WERI-Rb-1 (cell line): ENCODE data around the gene RCN1.

Experiments used
- DNase-seq: peaks from one replicate; pipeline ENCODE4 v3.0.0-alpha.2; 2020
- H3K27ac ChIP-seq: fragments of 250-450 bp; sonication (Bioruptor Pico); 2 replicates; pipeline ENCODE4 v1.5.1; 2020; ENCODE audit warnings: mild to moderate bottlenecking, moderate library complexity
- H3K27me3 ChIP-seq: fragments of 250-450 bp; sonication (Bioruptor Pico); 2 replicates; pipeline ENCODE4 v1.5.1; 2021; ENCODE audit warnings: mild to moderate bottlenecking, low read depth, moderate library complexity; ENCODE audit not compliant: insufficient read depth, severe bottlenecking
- H3K36me3 ChIP-seq: fragments of 250-450 bp; sonication (Bioruptor Pico); 2 replicates; pipeline ENCODE4 v1.5.1; 2020; ENCODE audit warnings: mild to moderate bottlenecking, moderate library complexity
- H3K4me3 ChIP-seq: 2 replicates; pipeline ENCODE4 v1.5.1; 2011; ENCODE audit warnings: low read depth, mild to moderate bottlenecking, control low read depth, low read length
- H3K9me3 ChIP-seq: fragments of 250-450 bp; sonication (Bioruptor Pico); 2 replicates; pipeline ENCODE4 v1.5.1; 2021; ENCODE audit warnings: mild to moderate bottlenecking, moderate library complexity; ENCODE audit not compliant: severe bottlenecking
- TF ChIP-seq, protein P1 (sequence below): IDR thresholded peaks from 2 replicates; pipeline ENCODE4 v1.5.1; 2011; ENCODE audit warnings: low read depth, mild to moderate bottlenecking, control low read depth, inconsistent platforms, low read length

The RCN1 gene

GRCh38 chr11:32090545-32091370, at the start of gene RCN1:
Gene RCN1, plus strand, starts transcription at chr11:32091074. Its CDS starts 123 bp downstream, at chr11:32091197.
- Histone ChIP-seq H3K9me3 (no peaks in the 10 kb centered on the region), H3K27me3 (no peaks in the 10 kb centered on the region), H3K4me3 (peak within 1 kb of the TSS; percentile 72), H3K36me3 (peaks cover 17% of the 10 kb centered on the region), H3K27ac (peak within 1 kb of the TSS; percentile 89)
- TF ChIP-seq, protein P1, sequence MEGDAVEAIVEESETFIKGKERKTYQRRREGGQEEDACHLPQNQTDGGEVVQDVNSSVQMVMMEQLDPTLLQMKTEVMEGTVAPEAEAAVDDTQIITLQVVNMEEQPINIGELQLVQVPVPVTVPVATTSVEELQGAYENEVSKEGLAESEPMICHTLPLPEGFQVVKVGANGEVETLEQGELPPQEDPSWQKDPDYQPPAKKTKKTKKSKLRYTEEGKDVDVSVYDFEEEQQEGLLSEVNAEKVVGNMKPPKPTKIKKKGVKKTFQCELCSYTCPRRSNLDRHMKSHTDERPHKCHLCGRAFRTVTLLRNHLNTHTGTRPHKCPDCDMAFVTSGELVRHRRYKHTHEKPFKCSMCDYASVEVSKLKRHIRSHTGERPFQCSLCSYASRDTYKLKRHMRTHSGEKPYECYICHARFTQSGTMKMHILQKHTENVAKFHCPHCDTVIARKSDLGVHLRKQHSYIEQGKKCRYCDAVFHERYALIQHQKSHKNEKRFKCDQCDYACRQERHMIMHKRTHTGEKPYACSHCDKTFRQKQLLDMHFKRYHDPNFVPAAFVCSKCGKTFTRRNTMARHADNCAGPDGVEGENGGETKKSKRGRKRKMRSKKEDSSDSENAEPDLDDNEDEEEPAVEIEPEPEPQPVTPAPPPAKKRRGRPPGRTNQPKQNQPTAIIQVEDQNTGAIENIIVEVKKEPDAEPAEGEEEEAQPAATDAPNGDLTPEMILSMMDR, result no peak
- DNase-seq, result peak; percentile 83

- Histone ChIP-seq H3K27ac (no peak overlapping the region), H3K36me3 (no peaks in the 10 kb centered on the region), H3K9me3 (no peaks in the 10 kb centered on the region), H3K4me3 (no peak overlapping the region), H3K27me3 (peaks cover 10% of the 10 kb centered on the region)
- TF ChIP-seq, protein P1, result no peak
- no peak for DNase-seq
Observed at GRCh38 chr11:32043737-32044136, 47.1 kb upstream of the RCN1 start.

- DNase-seq, result no peak
- TF ChIP-seq, protein P1, result no peak
Observed at GRCh38 chr11:32044158-32044863, 46.6 kb upstream of the RCN1 start.

GRCh38 chr11:32045456-32045855, 45.4 kb upstream of the RCN1 start:
- no peaks in the 10 kb centered on the region for H3K36me3 ChIP-seq
- no peak overlapping the region for H3K4me3 ChIP-seq
- H3K27me3 ChIP-seq, result peaks cover 8% of the 10 kb centered on the region
- no peak overlapping the region for H3K27ac ChIP-seq
- TF ChIP-seq, protein P1, result no peak
- no peak for DNase-seq
- no peaks in the 10 kb centered on the region for H3K9me3 ChIP-seq

More at GRCh38 chr11:32044158-32044863, 46.6 kb upstream of the RCN1 start:
- H3K9me3 ChIP-seq, result no peaks in the 10 kb centered on the region
- H3K27ac ChIP-seq, result no peak overlapping the region
- H3K36me3 ChIP-seq, result no peaks in the 10 kb centered on the region
- H3K4me3 ChIP-seq, result no peak overlapping the region
- peaks cover 10% of the 10 kb centered on the region for H3K27me3 ChIP-seq

GRCh38 chr11:32050264-32050663, 40.6 kb upstream of the RCN1 start:
- H3K4me3 ChIP-seq, result no peak overlapping the region
- no peak for DNase-seq
- TF ChIP-seq, protein P1, result no peak
- H3K9me3 ChIP-seq, result no peaks in the 10 kb centered on the region
- no peaks in the 10 kb centered on the region for H3K36me3 ChIP-seq
- peaks cover 4% of the 10 kb centered on the region for H3K27me3 ChIP-seq
- H3K27ac ChIP-seq, result no peak overlapping the region
